Left ventricle myocardium superior (tissue), 1 donor: ENCODE results near the gene NPAS1. TPM values are rescaled to one million over a fixed set of nuclear protein-coding genes. Genes with fewer than 3 reads are reported as not detected.
A peak's percentile ranks its signal among the peaks of the same experiment; 100 is the strongest.
"Not testable (repeated sequence)": the region's sequence is repeated elsewhere in the genome, so short reads cannot be mapped to it uniquely, and the experiment has no call there.

Experiments
- ATAC-seq: fragments of 200-7000 bp; cut with Tn5 transposase; one replicate; pipeline ENCODE4 v1.9.1; 2020; ENCODE audit warnings: mild to moderate bottlenecking, moderate library complexity
- DNase-seq: peaks from one replicate; pipeline ENCODE4 v3.0.0-alpha.2; 2020
- intact Hi-C: fragments of 100-400 bp; cut with micrococcal nuclease; formaldehyde crosslinking; loops from one replicate; pipeline ENCODE4 v1.11.0; 2022
- total RNA-seq: library from RNA; stranded (reverse); fragmentation: NEBNext Ultra II Directional; extraction: Animal tissue kit (Norgen Biotek cat#: 25700); gene quantifications from one replicate; pipeline ENCODE4 v1.2.1, GENCODE V29; 2021
- donor health status: DM: no; HTN: yes; CAD: no; lungs with severe emphysema.

The NPAS1 gene
- total RNA-seq, 1 donor from 2014 or later, result 0.32 TPM

GRCh38 chr19:47010549-47010948 lies 9.1 kb upstream of the NPAS1 start:
- intact Hi-C loops, DNase-seq, ATAC-seq: not testable (repeated sequence)

- DNase-seq (no peak), ATAC-seq (peak; percentile 10)
- intact Hi-C loops, result no loop called here
These were observed 7.0 kb upstream of the NPAS1 start for GRCh38 chr19:47012617-47013016.

- intact Hi-C loops, result no loop called here
- DNase-seq (peak; percentile 91), ATAC-seq (peak; percentile 97)
These were observed 6.6 kb upstream of the NPAS1 start for GRCh38 chr19:47013041-47013517.

- DNase-seq (no peak), ATAC-seq (no peak)
- intact Hi-C loops, result no loop called here
These were observed 714 bp upstream of the NPAS1 start for GRCh38 chr19:47018923-47019322.

- DNase-seq (no peak), ATAC-seq (no peak)
- intact Hi-C loops, result no loop called here
These were observed 632 bp downstream of the NPAS1 start for GRCh38 chr19:47020132-47020805.

GRCh38 chr19:47020992-47021496 lies 1.4 kb downstream of the NPAS1 start:
- DNase-seq (no peak), ATAC-seq (peak; percentile 18)
- intact Hi-C loops, result no loop called here

GRCh38 chr19:47021536-47022139 lies 2.0 kb downstream of the NPAS1 start:
- ATAC-seq, result peak; percentile 12
- intact Hi-C loops, result no loop called here
- no peak for DNase-seq

GRCh38 chr19:47022140-47022536 lies 2.5 kb downstream of the NPAS1 start:
- DNase-seq (no peak), ATAC-seq (no peak)
- intact Hi-C loops, result no loop called here

- no peak for DNase-seq
- intact Hi-C loops, result no loop called here
- no peak for ATAC-seq
These were observed 3.2 kb downstream of the NPAS1 start for GRCh38 chr19:47022541-47023447.

GRCh38 chr19:47023448-47023794 lies 3.8 kb downstream of the NPAS1 start:
- intact Hi-C loops, result no loop called here
- no peak for ATAC-seq
- DNase-seq, result no peak

GRCh38 chr19:47024502-47024901 lies 4.9 kb downstream of the NPAS1 start:
- DNase-seq (no peak), ATAC-seq (no peak)
- intact Hi-C loops, result no loop called here

- no peak for DNase-seq
- no peak for ATAC-seq
- intact Hi-C loops, result no loop called here
These were observed 6.5 kb downstream of the NPAS1 start for GRCh38 chr19:47026156-47026555.

- no peak for ATAC-seq
- DNase-seq, result no peak
- intact Hi-C loops, result no loop called here
These were observed 7.3 kb downstream of the NPAS1 start for GRCh38 chr19:47026889-47027288.

GRCh38 chr19:47027586-47028088 lies 8.0 kb downstream of the NPAS1 start:
- ATAC-seq (no peak), DNase-seq (no peak)
- intact Hi-C loops, result no loop called here

- DNase-seq (no peak), ATAC-seq (no peak)
- intact Hi-C loops, result no loop called here
These were observed 8.6 kb downstream of the NPAS1 start for GRCh38 chr19:47028195-47028601.

- DNase-seq (peak; percentile 59), ATAC-seq (peak; percentile 44)
- intact Hi-C loops, result no loop called here
These were observed 12.7 kb downstream of the NPAS1 start for GRCh38 chr19:47032171-47032811.

GRCh38 chr19:47035127-47036096 lies 15.8 kb downstream of the NPAS1 start:
- peak; percentile 92 for DNase-seq
- intact Hi-C loops, result no loop called here

GRCh38 chr19:47036097-47036651 lies 16.5 kb downstream of the NPAS1 start:
- intact Hi-C loops, result no loop called here
- peak; percentile 48 for DNase-seq
- ATAC-seq, result peak; percentile 61

More at GRCh38 chr19:47035127-47036096, 15.8 kb downstream of the NPAS1 start:
- ATAC-seq, result peak; percentile 95
